Mesothelial cell of epicardium (in vitro differentiated cells): ENCODE data around the gene TSPO. TPM values are rescaled to one million over a fixed set of nuclear protein-coding genes. Genes with fewer than 3 reads are reported as not detected.
"Not testable (repeated sequence)": the region's sequence is repeated elsewhere in the genome, so short reads cannot be mapped to it uniquely, and the experiment has no call there.

ENCODE experiments used
- DNase-seq, 2 experiments: peaks; one replicate each; pipeline ENCODE4 v3.0.0; 2021; ENCODE audit warnings: low spot score in 2 of 2; ENCODE audit not compliant: unreplicated experiment in 2 of 2
- H3K27ac Mint-ChIP-seq: 2 replicates; pipeline ENCODE4 v1.8.0; 2021; ENCODE audit warnings: mixed read lengths
- H3K27me3 Mint-ChIP-seq: 2 replicates; pipeline ENCODE4 v1.8.0; 2021; ENCODE audit warnings: low read depth, mixed read lengths
- H3K36me3 Mint-ChIP-seq: 2 replicates; pipeline ENCODE4 v1.8.0; 2021; ENCODE audit warnings: mixed read lengths
- H3K4me1 Mint-ChIP-seq: 2 replicates; pipeline ENCODE4 v1.8.0; 2021; ENCODE audit warnings: mixed read lengths
- H3K4me3 Mint-ChIP-seq: 2 replicates; pipeline ENCODE4 v1.8.0; 2021; ENCODE audit warnings: mild to moderate bottlenecking, moderate library complexity, mixed read lengths
- H3K9me3 Mint-ChIP-seq: 2 replicates; pipeline ENCODE4 v1.8.0; 2021; ENCODE audit warnings: mixed read lengths
- total RNA-seq: library from RNA; stranded (reverse); gene quantifications from 3 replicates; pipeline ENCODE4 v1.2.1, GENCODE V29; 2021
- TF ChIP-seq, protein P1 (sequence below): fragments of 200-600 bp; sonication (generic); IDR thresholded peaks from one replicate; pipeline ENCODE4 v1.5.0; 2021; ENCODE audit warnings: antibody characterized with exemption; ENCODE audit not compliant: unreplicated experiment

Gene TSPO
- total RNA-seq, 1 donor from 2014 or later: 44.9 TPM

DNA sequence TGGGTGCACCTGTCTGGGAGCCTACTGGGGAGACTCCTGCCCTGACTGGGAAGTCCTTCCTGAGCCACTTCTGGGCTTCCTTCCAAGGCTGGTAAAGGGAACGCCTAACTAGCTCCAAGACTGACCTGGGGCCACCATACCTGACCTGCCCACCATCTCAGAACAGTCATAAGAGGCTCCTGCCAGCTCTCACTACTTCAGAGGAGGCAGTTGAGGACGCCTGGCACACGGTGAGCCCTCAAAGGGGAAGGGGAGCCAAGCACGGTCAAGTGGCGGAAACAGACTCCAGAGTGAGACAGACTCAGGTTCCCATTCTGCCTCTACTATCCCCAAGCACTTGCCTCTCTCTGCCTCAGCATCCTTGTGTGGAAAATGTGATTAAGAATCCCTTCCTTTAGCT is 15.8 kb upstream of the TSPO start:
- Mint-ChIP-seq H3K36me3 (peaks cover 22% of the 10 kb centered on the region), H3K4me3 (no peak overlapping the region), H3K27ac (no peak overlapping the region), H3K9me3 (no peaks in the 10 kb centered on the region), H3K4me1 (no peaks in the 10 kb centered on the region), H3K27me3 (no peaks in the 10 kb centered on the region)
- TF ChIP-seq, protein P1, sequence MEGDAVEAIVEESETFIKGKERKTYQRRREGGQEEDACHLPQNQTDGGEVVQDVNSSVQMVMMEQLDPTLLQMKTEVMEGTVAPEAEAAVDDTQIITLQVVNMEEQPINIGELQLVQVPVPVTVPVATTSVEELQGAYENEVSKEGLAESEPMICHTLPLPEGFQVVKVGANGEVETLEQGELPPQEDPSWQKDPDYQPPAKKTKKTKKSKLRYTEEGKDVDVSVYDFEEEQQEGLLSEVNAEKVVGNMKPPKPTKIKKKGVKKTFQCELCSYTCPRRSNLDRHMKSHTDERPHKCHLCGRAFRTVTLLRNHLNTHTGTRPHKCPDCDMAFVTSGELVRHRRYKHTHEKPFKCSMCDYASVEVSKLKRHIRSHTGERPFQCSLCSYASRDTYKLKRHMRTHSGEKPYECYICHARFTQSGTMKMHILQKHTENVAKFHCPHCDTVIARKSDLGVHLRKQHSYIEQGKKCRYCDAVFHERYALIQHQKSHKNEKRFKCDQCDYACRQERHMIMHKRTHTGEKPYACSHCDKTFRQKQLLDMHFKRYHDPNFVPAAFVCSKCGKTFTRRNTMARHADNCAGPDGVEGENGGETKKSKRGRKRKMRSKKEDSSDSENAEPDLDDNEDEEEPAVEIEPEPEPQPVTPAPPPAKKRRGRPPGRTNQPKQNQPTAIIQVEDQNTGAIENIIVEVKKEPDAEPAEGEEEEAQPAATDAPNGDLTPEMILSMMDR: no peak
- no peak for DNase-seq

DNA sequence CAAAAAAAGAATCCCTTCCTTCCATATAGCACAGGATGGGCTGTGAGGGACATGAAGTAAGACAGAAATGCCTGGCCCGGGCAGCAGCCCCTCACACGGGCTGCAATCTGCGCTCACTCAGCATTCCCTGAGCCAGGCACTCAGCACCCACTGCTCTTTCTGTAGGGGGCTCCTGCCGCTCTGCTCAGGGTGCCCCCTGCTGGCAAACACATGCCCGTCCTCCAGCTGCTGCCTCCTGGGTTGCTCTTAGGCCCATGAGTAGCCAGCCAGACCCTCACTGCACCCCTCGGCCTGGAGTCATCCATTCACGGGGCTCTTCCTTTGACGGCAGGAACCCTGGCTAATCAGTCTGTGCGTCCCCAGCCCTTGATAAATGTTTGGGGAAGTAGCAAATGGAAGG is 15.1 kb upstream of the TSPO start:
- Mint-ChIP-seq H3K9me3 (no peaks in the 10 kb centered on the region), H3K4me3 (no peak overlapping the region), H3K36me3 (peaks cover 22% of the 10 kb centered on the region), H3K27me3 (no peaks in the 10 kb centered on the region), H3K27ac (no peak overlapping the region), H3K4me1 (no peaks in the 10 kb centered on the region)
- peak; percentile 45 to 56 for DNase-seq
- TF ChIP-seq, protein P1: peak; percentile 47

DNA sequence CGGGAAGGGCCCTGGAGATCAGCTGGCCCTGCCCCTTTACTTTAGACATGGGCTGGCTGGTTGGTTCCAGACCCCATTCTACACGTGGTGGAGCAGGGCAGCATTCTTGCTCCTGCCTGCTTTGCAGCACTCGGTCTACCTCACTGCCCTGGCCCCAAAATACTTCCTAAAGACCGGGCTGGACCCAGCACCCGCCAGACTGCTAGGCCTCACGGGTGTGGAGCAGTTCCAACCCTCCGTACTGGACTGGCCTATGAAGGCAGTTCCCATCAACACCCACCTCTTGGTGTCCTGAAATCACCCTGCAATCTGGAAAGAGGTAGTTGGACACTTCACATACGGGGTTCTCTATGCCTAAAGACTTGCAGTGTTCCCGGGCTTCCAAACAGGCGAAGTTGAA is 14.6 kb upstream of the TSPO start:
- Mint-ChIP-seq H3K27me3 (no peaks in the 10 kb centered on the region), H3K27ac (no peak overlapping the region), H3K4me1 (peaks cover 1% of the 10 kb centered on the region), H3K4me3 (no peak overlapping the region), H3K36me3 (peaks cover 22% of the 10 kb centered on the region), H3K9me3 (no peaks in the 10 kb centered on the region)
- TF ChIP-seq, protein P1: no peak
- DNase-seq: no peak

DNA sequence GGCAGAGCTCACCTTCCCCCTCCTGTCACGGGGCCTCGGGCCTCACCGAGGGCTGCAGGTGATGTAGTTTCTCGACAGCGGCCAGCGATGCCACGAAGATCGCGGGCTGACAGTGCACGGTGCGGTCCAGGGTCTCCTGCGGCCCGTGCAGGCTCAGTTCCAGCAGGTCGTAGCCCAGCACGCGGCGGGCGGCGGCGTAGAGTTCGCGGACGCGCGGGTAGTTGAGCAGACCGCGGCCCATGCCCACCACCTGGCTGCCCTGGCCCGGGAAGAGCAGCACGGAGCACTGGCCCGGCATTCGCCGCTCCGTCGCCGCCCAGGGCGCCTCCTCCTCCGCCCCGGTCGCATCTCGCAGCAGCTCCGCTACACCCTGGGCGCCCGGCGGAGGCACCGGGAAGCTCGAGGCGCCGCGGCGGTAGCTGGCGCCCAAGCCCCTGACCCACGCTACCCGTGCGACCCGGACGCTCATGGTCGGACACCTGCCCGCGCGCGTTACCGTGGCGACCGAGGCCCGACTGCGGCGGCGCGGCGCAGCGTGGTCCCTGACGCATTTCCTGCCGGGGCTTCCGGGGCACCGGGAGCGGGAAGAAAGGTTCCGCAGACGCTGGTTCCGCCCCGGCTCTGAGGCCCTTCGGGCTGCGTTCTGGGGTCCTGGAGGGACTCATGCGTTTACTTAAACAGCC is 8.3 kb upstream of the TSPO start, which contains the start of gene MCAT:
Gene MCAT (minus strand): TSS at position 519 of the 683 bp plus-strand sequence. CDS start 50 bp downstream, at position 469.
- H3K36me3 Mint-ChIP-seq: peaks cover 6% of the 10 kb centered on the region
- peak within 1 kb of the TSS; percentile 94 for H3K27ac Mint-ChIP-seq
- peak within 1 kb of the TSS; percentile 84 for H3K4me3 Mint-ChIP-seq

DNA sequence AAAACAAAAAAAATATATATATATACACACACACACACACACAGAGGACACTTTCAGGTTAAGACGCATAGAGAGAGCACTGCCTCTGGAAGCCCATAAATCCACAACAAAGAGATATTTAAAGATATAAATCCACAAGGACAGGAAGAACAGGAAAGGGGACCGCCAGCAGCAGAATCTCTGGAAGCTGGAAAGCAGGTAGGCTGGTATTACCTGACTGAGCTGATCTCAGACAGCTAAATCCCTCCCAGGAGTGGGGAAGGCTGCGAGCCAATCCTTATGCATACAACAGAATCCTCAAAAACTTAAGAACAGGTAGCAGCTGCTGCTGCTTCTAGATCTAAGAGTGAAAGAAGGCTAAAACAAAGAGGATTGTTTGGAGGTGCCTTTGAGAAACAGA is 6.4 kb upstream of the TSPO start:
- no peak for DNase-seq
- H3K27ac Mint-ChIP-seq: peak overlapping the region; percentile 84
- H3K9me3 Mint-ChIP-seq: no peaks in the 10 kb centered on the region
- H3K36me3 Mint-ChIP-seq: peaks cover 2% of the 10 kb centered on the region
- TF ChIP-seq, protein P1: no peak
- H3K4me1 Mint-ChIP-seq: peaks cover 18% of the 10 kb centered on the region
- peak overlapping the region; percentile 47 for H3K4me3 Mint-ChIP-seq
- H3K27me3 Mint-ChIP-seq: no peaks in the 10 kb centered on the region

More for the DNA sequence above, 8.3 kb upstream of the TSPO start, which contains the start of gene MCAT:
- TF ChIP-seq, protein P1: no peak
- peak; percentile 55 to 78 for DNase-seq
- no peaks in the 10 kb centered on the region for H3K9me3 Mint-ChIP-seq
- no peaks in the 10 kb centered on the region for H3K27me3 Mint-ChIP-seq
- H3K4me1 Mint-ChIP-seq: peaks cover 18% of the 10 kb centered on the region

DNA sequence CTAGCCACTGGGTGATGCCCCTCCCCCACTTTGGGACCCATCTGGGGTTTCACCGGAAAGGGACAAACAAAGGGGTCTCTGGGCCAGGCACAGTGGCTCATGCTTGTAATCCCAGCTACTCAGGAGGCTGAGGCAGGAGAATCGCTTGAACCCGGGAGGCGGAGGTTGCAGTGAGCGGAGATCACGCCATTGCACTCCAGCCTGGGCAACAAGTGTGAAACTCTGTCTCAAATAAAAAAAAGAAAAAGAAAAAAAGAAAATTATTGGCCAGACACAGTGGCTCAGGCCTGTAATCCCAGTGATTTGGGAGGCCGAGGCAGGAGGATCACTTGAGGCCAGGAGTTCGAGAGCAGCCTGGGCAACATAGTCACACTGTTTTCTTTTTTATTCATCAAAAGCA is 6.0 kb upstream of the TSPO start:
- H3K9me3 Mint-ChIP-seq, H3K4me3 Mint-ChIP-seq, H3K27ac Mint-ChIP-seq, DNase-seq, H3K27me3 Mint-ChIP-seq, H3K36me3 Mint-ChIP-seq: not testable (repeated sequence)
- H3K4me1 Mint-ChIP-seq: peaks cover 18% of the 10 kb centered on the region

DNA sequence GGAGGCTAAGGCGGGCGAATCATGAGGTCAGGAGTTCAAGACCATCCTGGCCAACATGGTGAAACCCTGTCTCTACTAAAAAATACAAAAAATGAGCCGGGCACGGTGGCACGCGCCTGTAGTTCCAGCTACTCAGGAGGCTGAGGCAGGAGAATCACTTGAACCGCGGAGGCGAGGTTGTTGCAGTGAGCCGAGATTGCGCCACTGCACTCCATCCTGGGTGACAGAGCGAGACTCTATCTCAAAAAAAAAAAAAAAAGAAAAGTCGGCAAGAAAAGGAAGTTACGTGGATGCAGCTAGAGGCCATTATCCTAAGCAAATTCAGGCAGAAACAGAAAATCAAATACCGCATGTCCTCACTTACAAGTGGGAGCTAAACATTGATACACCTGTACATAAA is 5.0 kb upstream of the TSPO start:
- not testable (repeated sequence) for H3K4me3 Mint-ChIP-seq
- peaks cover 23% of the 10 kb centered on the region for H3K4me1 Mint-ChIP-seq

More for the DNA sequence above, 5.0 kb upstream of the TSPO start:
- not testable (repeated sequence) for H3K27ac Mint-ChIP-seq, H3K9me3 Mint-ChIP-seq, DNase-seq, H3K27me3 Mint-ChIP-seq, H3K36me3 Mint-ChIP-seq
